CD4-positive, CD25-positive, alpha-beta regulatory T cell (primary cell): ENCODE data around the gene GGT5. TPM values are rescaled to one million over a fixed set of nuclear protein-coding genes. Genes with fewer than 3 reads are reported as not detected.
"Not testable (repeated sequence)": the region's sequence is repeated elsewhere in the genome, so short reads cannot be mapped to it uniquely, and the experiment has no call there.

Experiments
- ATAC-seq, 2 donors: fragments of 150-1000 bp; cut with Tn5 transposase; one replicate each; pipeline ENCODE4 v1.10.0; 2021; ENCODE audit warnings: low read depth in 2 of 2, moderate number of reproducible peaks in 2 of 2, moderate library complexity in 1 of 2
- DNase-seq, 3 donors: peaks; one replicate each; pipeline versions ENCODE4 v3.0.0 to v3.0.0-alpha.2; 2012 to 2022; ENCODE audit warnings: mixed read lengths in 1 of 3
- H3K27ac ChIP-seq: one replicate; pipeline ENCODE4 v1.7.0; 2013; ENCODE audit warnings: mild to moderate bottlenecking, low read length; ENCODE audit not compliant: insufficient read depth, poor library complexity, severe bottlenecking
- H3K27me3 ChIP-seq: one replicate; pipeline ENCODE4 v1.7.0; 2013; ENCODE audit warnings: low read length; ENCODE audit not compliant: control insufficient read depth, insufficient read depth
- H3K36me3 ChIP-seq: one replicate; pipeline ENCODE4 v1.7.0; 2013; ENCODE audit warnings: mild to moderate bottlenecking, low read length, moderate library complexity; ENCODE audit not compliant: control insufficient read depth, insufficient read depth
- H3K4me1 ChIP-seq: 2 replicates; pipeline ENCODE4 v1.7.0; 2013; ENCODE audit warnings: mild to moderate bottlenecking, low read length; ENCODE audit not compliant: insufficient read depth, control insufficient read depth, poor library complexity, severe bottlenecking
- H3K4me3 ChIP-seq: one replicate; pipeline ENCODE4 v1.7.0; 2013; ENCODE audit warnings: low read depth, mild to moderate bottlenecking, low read length, moderate library complexity
- H3K9me3 ChIP-seq, 2 experiments: 1 replicate in 1 of 2; 2 replicates in 1 of 2; pipeline ENCODE4 v1.7.0; 2013; ENCODE audit warnings: low read length in 2 of 2, mild to moderate bottlenecking in 1 of 2, moderate library complexity in 1 of 2; ENCODE audit not compliant: control insufficient read depth in 2 of 2
- H3K27ac Mint-ChIP-seq, 3 donors: one replicate each; pipeline ENCODE4 v1.8.0; 2020 to 2022; ENCODE audit warnings: mild to moderate bottlenecking in 3 of 3, mixed read lengths in 3 of 3, moderate library complexity in 2 of 3
- H3K27me3 Mint-ChIP-seq: one replicate; pipeline ENCODE4 v1.8.0; 2022; ENCODE audit warnings: mild to moderate bottlenecking, mixed read lengths
- H3K36me3 Mint-ChIP-seq: one replicate; pipeline ENCODE4 v1.8.0; 2020; ENCODE audit warnings: mixed read lengths
- H3K4me1 Mint-ChIP-seq, 4 donors: one replicate each; pipeline ENCODE4 v1.8.0; 2020 to 2022; ENCODE audit warnings: mixed read lengths in 4 of 4, mild to moderate bottlenecking in 1 of 4
- H3K4me3 Mint-ChIP-seq, 4 donors: one replicate each; pipeline ENCODE4 v1.8.0; 2020 to 2022; ENCODE audit warnings: mild to moderate bottlenecking in 4 of 4, mixed read lengths in 4 of 4, moderate library complexity in 3 of 4
- H3K9me3 Mint-ChIP-seq, 7 donors: one replicate each; pipeline ENCODE4 v1.8.0; 2020 to 2022; ENCODE audit warnings: mixed read lengths in 7 of 7, mild to moderate bottlenecking in 3 of 7, moderate library complexity in 2 of 7
- polyA plus RNA-seq, 4 donors: library from polyadenylated mRNA; unstranded; fragments of 300-500 nt; fragmentation: Illumina TruSeq; gene quantifications; one replicate each; pipeline ENCODE4 v1.2.3, GENCODE V29; 2021
- total RNA-seq: library from RNA; stranded (reverse); gene quantifications from one replicate; pipeline ENCODE4 v1.2.3, GENCODE V29; 2022

Gene GGT5
- total and polyA plus RNA-seq, 5 donors from 2014 or later: not detected

DNA sequence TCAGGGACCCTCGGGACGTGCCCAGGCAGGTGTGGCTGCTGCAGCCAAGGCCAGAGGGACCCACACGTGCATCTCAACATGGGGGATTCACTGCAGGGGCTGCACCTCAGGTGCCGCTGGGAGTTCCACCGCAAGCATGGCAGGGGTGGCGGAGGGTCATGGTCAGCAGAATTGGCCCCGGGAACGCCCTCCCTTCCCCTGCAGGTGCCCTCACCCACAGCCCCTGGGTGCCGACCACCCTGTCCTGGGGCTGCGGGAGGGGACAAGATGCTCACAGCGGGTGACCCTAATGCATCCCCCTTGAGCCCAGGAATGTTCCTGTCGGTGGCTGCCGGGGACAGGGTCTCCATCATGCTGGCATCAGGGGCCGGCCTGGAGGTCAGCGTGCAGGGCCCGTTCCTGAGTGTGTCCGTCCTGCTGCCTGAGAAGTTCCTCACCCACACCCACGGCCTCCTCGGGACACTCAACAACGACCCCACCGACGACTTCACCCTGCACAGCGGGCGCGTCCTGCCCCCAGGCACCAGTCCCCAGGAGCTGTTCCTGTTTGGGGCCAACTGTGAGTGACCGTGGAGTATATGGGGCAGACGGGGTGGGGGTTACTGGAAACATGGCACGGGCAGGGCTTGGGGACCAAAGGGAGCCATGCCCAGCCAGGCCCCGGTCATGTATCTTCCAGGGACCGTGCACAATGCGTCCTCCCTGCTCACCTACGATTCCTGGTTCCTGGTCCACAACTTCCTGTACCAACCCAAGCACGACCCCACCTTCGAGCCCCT lies 57.8 kb downstream of the GGT5 start:
- H3K27ac Mint-ChIP-seq: no peak overlapping the region
- no peaks in the 10 kb centered on the region for H3K4me1 Mint-ChIP-seq

DNA sequence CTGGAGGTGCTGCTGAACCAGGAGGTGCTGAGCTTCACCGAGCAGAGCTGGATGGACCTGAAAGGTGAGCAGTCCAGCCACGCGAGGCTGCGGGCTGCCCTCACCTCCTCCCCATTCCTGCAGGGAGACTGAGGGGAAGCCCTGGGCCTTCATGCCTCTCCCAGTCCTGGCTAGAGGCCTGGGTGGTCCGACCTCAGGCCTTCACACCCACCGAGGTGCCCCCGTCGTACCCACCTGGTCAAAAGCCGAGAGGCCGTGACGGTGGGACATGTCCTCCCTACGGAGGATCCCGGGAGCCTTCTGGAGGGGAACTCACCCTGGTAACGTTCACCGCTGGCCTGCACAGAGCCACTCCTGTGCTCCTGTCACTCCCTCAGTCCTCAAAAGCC lies 58.5 kb downstream of the GGT5 start:
- H3K9me3 Mint-ChIP-seq: no peaks in the 10 kb centered on the region
- no peaks in the 10 kb centered on the region for H3K4me1 Mint-ChIP-seq
- no peaks in the 10 kb centered on the region for H3K27me3 Mint-ChIP-seq
- no peak for ATAC-seq
- Histone ChIP-seq H3K27ac (no peak overlapping the region), H3K4me3 (no peak overlapping the region), H3K9me3 (no peaks in the 10 kb centered on the region), H3K4me1 (no peaks in the 10 kb centered on the region), H3K27me3 (no peaks in the 10 kb centered on the region), H3K36me3 (no peaks in the 10 kb centered on the region)
- no peaks in the 10 kb centered on the region for H3K36me3 Mint-ChIP-seq
- no peak overlapping the region for H3K27ac Mint-ChIP-seq
- no peak for DNase-seq
- H3K4me3 Mint-ChIP-seq: no peak overlapping the region

More for the DNA sequence above, 57.8 kb downstream of the GGT5 start:
- Histone ChIP-seq H3K4me3 (no peak overlapping the region), H3K4me1 (no peaks in the 10 kb centered on the region), H3K36me3 (no peaks in the 10 kb centered on the region), H3K9me3 (no peaks in the 10 kb centered on the region), H3K27ac (no peak overlapping the region), H3K27me3 (no peaks in the 10 kb centered on the region)
- Mint-ChIP-seq H3K27me3 (no peaks in the 10 kb centered on the region), H3K36me3 (no peaks in the 10 kb centered on the region), H3K9me3 (no peaks in the 10 kb centered on the region), H3K4me3 (no peak overlapping the region)
- DNase-seq (no peak), ATAC-seq (no peak)

DNA sequence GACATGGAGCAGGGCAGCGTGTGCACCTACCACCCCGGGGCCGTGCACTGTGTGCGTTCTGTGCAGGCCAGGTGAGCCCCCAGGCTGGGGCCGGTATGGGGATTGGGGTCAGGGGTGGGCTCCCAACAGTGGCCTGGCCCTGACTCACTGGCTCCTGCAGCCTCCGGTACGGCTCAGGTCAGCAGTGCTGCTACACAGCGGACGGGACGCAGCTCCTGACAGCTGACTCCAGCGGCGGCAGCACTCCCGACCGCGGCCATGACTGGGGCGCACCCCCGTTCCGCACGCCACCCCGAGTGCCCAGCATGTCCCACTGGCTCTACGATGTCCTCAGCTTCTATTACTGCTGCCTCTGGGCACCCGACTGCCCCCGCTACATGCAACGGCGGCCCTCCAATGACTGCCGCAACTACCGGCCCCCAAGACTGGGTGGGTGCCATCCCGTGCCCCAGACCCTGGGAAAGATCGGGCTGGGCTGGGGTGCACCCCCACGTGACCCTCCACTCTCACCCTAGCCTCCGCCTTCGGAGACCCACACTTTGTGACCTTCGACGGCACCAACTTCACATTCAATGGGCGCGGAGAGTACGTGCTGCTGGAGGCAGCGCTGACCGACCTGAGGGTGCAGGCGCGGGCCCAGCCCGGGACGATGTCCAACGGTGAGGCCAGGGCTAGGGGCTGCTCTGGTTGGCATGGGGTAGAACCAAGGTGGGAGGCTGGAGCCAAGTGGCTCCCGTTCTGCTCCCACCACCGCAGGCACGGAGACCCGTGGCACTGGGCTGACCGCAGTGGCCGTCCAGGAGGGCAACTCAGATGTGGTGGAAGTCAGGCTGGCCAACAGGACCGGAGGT lies 59.2 kb downstream of the GGT5 start:
- H3K36me3 ChIP-seq: no peaks in the 10 kb centered on the region
- H3K9me3 ChIP-seq: no peaks in the 10 kb centered on the region
- no peaks in the 10 kb centered on the region for H3K36me3 Mint-ChIP-seq
- H3K4me3 Mint-ChIP-seq: no peak overlapping the region
- no peaks in the 10 kb centered on the region for H3K9me3 Mint-ChIP-seq
- H3K4me1 Mint-ChIP-seq: no peaks in the 10 kb centered on the region
- no peaks in the 10 kb centered on the region for H3K27me3 ChIP-seq
- no peak for DNase-seq
- no peak overlapping the region for H3K4me3 ChIP-seq
- no peak for ATAC-seq
- no peaks in the 10 kb centered on the region for H3K27me3 Mint-ChIP-seq
- H3K4me1 ChIP-seq: no peaks in the 10 kb centered on the region
- no peak overlapping the region for H3K27ac ChIP-seq
- H3K27ac Mint-ChIP-seq: no peak overlapping the region

- Mint-ChIP-seq H3K4me1 (no peaks in the 10 kb centered on the region), H3K4me3 (no peak overlapping the region), H3K27me3 (no peaks in the 10 kb centered on the region), H3K9me3 (no peaks in the 10 kb centered on the region), H3K27ac (no peak overlapping the region), H3K36me3 (no peaks in the 10 kb centered on the region)
- H3K27ac ChIP-seq: no peak overlapping the region
- ATAC-seq: no peak
- no peaks in the 10 kb centered on the region for H3K36me3 ChIP-seq
- H3K9me3 ChIP-seq: no peaks in the 10 kb centered on the region
- no peak overlapping the region for H3K4me3 ChIP-seq
- no peaks in the 10 kb centered on the region for H3K27me3 ChIP-seq
- DNase-seq: no peak
- H3K4me1 ChIP-seq: no peaks in the 10 kb centered on the region
Measured at GRCh38 chr22:24185001-24185500, 59.8 kb downstream of the GGT5 start.

DNA sequence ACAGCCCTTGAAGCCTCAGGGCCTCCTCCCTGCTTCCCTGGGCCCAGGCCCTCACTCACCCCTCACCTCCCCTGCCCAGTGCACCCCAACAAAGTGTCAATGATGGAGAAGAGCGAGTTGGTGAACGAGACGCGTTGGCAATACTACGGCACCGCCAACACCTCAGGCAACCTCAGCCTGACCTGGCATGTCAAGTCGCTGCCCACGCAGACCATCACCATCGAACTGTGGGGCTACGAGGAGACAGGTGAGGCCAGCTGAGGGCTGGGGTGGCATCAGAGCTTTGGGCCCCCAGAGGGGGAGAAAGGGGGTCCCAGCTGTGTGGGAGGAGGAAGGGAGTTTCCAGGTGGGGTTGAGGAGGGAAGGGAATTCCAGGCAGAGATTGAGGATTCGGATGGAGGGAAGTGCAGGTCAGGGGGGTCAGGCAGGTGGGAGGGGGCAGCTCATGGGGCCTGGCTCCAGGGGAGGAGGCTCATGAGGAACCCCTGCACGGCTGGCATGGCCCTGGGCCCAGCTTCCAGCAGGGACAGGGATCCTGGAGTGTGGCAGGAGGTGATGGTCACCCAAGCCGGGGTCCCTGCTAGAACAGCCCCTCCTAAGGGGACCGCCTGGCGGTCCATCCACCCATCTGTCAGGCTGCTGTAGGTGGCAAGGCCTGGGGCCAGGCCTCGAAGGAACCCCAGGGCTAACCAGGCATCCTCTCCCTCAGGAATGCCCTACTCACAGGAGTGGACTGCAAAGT lies 60.7 kb downstream of the GGT5 start:
- no peaks in the 10 kb centered on the region for H3K9me3 ChIP-seq
- H3K27ac Mint-ChIP-seq: no peak overlapping the region
- no peaks in the 10 kb centered on the region for H3K36me3 ChIP-seq
- H3K4me3 Mint-ChIP-seq: no peak overlapping the region
- DNase-seq (no peak), ATAC-seq (no peak)
- no peaks in the 10 kb centered on the region for H3K4me1 Mint-ChIP-seq
- H3K27me3 Mint-ChIP-seq: no peaks in the 10 kb centered on the region
- H3K27ac ChIP-seq: no peak overlapping the region
- no peaks in the 10 kb centered on the region for H3K27me3 ChIP-seq
- no peaks in the 10 kb centered on the region for H3K4me1 ChIP-seq
- no peaks in the 10 kb centered on the region for H3K36me3 Mint-ChIP-seq
- no peak overlapping the region for H3K4me3 ChIP-seq
- H3K9me3 Mint-ChIP-seq: no peaks in the 10 kb centered on the region

GRCh38 chr22:24183321-24184031 lies 61.4 kb downstream of the GGT5 start:
- Mint-ChIP-seq H3K36me3 (no peaks in the 10 kb centered on the region), H3K27ac (no peak overlapping the region), H3K4me3 (no peak overlapping the region), H3K4me1 (peaks cover 0 to under 1% (median 0%) of the 10 kb centered on the region in 4 donors), H3K9me3 (no peaks in the 10 kb centered on the region), H3K27me3 (no peaks in the 10 kb centered on the region)
- DNase-seq: no peak
- H3K36me3 ChIP-seq: no peaks in the 10 kb centered on the region
- no peaks in the 10 kb centered on the region for H3K4me1 ChIP-seq
- H3K4me3 ChIP-seq: no peak overlapping the region
- no peaks in the 10 kb centered on the region for H3K27me3 ChIP-seq
- no peak overlapping the region for H3K27ac ChIP-seq
- ATAC-seq: no peak
- no peaks in the 10 kb centered on the region for H3K9me3 ChIP-seq

- H3K27ac Mint-ChIP-seq, H3K27me3 Mint-ChIP-seq, H3K4me1 Mint-ChIP-seq, H3K36me3 Mint-ChIP-seq, H3K27me3 ChIP-seq, H3K9me3 ChIP-seq, H3K27ac ChIP-seq, H3K9me3 Mint-ChIP-seq, H3K4me3 Mint-ChIP-seq, H3K4me3 ChIP-seq, H3K4me1 ChIP-seq, H3K36me3 ChIP-seq, ATAC-seq, DNase-seq: not testable (repeated sequence)
Measured at GRCh38 chr22:24182900-24183246, 62.0 kb downstream of the GGT5 start.
